Pericardium fibroblast (primary cell): Measurements from ENCODE around the gene INHA. TPM values are rescaled to one million over a fixed set of nuclear protein-coding genes. Genes with fewer than 3 reads are reported as not detected.

ENCODE experiments used
- total RNA-seq: library from RNA; depleted of rRNA; stranded (reverse); fragments of >200 nt; gene quantifications from 2 replicates; pipeline ENCODE4 v1.2.3, GENCODE V29; 2015

The INHA gene, protein sequence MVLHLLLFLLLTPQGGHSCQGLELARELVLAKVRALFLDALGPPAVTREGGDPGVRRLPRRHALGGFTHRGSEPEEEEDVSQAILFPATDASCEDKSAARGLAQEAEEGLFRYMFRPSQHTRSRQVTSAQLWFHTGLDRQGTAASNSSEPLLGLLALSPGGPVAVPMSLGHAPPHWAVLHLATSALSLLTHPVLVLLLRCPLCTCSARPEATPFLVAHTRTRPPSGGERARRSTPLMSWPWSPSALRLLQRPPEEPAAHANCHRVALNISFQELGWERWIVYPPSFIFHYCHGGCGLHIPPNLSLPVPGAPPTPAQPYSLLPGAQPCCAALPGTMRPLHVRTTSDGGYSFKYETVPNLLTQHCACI
- total RNA-seq = 1.1 TPM in 1 of 2 replicates, not detected in the other

DNA sequence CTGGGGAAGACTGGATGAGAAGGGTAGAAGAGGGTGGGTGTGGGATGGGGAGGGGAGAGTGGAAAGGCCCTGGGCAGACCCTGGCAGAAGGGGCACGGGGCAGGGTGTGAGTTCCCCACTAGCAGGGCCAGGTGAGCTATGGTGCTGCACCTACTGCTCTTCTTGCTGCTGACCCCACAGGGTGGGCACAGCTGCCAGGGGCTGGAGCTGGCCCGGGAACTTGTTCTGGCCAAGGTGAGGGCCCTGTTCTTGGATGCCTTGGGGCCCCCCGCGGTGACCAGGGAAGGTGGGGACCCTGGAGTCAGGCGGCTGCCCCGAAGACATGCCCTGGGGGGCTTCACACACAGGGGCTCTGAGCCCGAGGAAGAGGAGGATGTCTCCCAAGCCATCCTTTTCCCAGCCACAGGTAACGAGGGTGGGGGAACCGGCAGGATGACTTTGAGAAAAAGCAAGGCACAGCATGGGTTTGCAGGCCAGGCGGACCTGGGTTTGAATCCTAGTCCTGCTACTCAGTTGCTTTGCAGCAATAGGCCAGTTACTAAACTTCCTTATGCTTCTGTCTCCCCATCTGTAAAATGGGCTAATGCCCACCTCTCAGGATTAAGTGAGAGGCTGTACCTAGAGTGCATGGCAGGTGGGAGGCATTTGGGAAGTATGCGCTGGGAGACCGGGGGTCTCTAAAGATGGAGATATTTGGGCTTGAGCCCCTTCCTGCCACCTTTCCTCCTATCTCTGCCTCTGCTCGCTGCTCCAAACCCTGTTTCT lies at the start of gene INHA:
Gene INHA, plus strand, starts transcription at position 74 of the 765 bp plus-strand sequence. Its CDS starts 65 bp downstream, at position 139.

GRCh38 chr2:219543596-219544358 lies 28.3 kb upstream of the INHA start, which contains the start of the genes CHPF and TMEM198:
TSS of gene CHPF (minus strand) at chr2:219543809. CDS start at chr2:219543538, 271 bp downstream.
TSS of gene TMEM198 (plus strand) at chr2:219544028. CDS start at chr2:219544728, 700 bp downstream.

GRCh38 chr2:219571311-219572236 lies 536 bp upstream of the INHA start, which contains the start of gene OBSL1:
TSS of gene OBSL1 (minus strand) at chr2:219571539. CDS start at chr2:219571232, 307 bp downstream.

DNA sequence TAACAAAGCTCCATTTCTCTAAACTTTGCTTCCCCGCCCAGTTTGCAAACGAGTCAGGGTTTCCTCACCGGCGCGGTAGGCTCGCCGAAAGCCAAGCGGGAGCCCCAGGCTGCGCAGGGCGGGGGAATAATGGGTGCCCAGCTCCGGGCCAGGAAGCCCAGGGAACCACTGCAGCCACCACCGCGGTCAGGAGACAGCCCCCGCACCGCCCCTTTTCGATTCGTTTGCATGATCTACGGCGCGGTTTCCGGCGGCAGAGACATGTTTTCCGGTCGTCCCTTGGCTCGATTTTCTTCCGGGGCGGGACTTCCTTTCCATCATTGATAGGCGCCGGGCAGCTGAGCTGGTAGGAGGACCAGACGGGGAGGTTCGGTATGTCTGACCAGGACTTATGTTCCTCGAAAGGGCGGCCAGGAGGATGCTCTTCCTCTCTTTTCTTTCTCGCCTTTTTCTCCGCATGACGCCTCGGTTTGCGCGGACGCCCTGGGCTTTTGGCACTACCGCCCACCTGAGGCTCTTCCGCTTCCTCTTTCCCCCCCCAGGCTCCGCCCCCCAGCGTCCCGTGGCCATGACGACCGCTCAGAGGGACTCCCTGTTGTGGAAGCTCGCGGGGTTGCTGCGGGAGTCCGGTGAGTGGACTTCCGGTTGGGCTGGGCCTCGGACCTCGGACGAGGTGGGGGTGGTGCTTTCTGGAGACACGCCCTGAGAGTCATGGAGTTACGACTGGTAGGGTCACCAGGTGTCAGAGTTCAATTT lies 25.6 kb downstream of the INHA start, which contains the start of gene STK11IP:
Gene STK11IP, plus strand, starts transcription at position 306 of the 756 bp plus-strand sequence. Its CDS starts 263 bp downstream, at position 569.

Other genes starting within 250 kb of the INHA start
- not detected in 2 replicates for gene RESP18, start 239.6 kb upstream of the INHA start, total RNA-seq
- 58.1 and 63.8 TPM in 2 replicates for gene DNPEP, start 184.4 kb upstream of the INHA start, total RNA-seq
- gene DES, start 153.9 kb upstream of the INHA start, total RNA-seq = 98.0 and 165 TPM in 2 replicates
- 22.5 and 32.4 TPM in 2 replicates for gene SPEG, start 137.5 kb upstream of the INHA start, total RNA-seq
- gene GMPPA, start 73.4 kb upstream of the INHA start, total RNA-seq = 34.4 and 70.1 TPM in 2 replicates
- 0.23 TPM in 1 of 2 replicates, not detected in the other for gene ASIC4, start 57.8 kb upstream of the INHA start, total RNA-seq
- gene CHPF, start 28.5 kb upstream of the INHA start, total RNA-seq = 371 and 527 TPM in 2 replicates
- 1.9 and 10.2 TPM in 2 replicates for gene TMEM198, start 28.3 kb upstream of the INHA start, total RNA-seq
- 108 and 140 TPM in 2 replicates for gene OBSL1, start 771 bp upstream of the INHA start, total RNA-seq
- gene STK11IP, start 25.5 kb downstream of the INHA start, total RNA-seq = 7.9 and 16.8 TPM in 2 replicates
- 3.4 and 9.3 TPM in 2 replicates for gene SLC4A3, start 55.3 kb downstream of the INHA start, total RNA-seq